Embryonic facial prominence (tissue), 1 donor: ENCODE results near the gene EXOC3L4.
A peak's percentile ranks its signal among the peaks of the same experiment; 100 is the strongest.

Source experiments
- DNase-seq: peaks from one replicate; pipeline ENCODE4 v3.0.0-alpha.2; 2016; ENCODE audit errors: extremely low spot score

The EXOC3L4 gene

GRCh38 chr14:103070971-103071542 lies 23.5 kb upstream of the EXOC3L4 start:
- no peak for DNase-seq

GRCh38 chr14:103071544-103072251 lies 22.8 kb upstream of the EXOC3L4 start:
- DNase-seq: no peak

GRCh38 chr14:103072595-103073366 lies 21.7 kb upstream of the EXOC3L4 start:
- no peak for DNase-seq

GRCh38 chr14:103073367-103073875 lies 21.1 kb upstream of the EXOC3L4 start:
- DNase-seq: no peak

GRCh38 chr14:103073876-103074728 lies 20.4 kb upstream of the EXOC3L4 start:
- no peak for DNase-seq

- no peak for DNase-seq
These were observed 19.7 kb upstream of the EXOC3L4 start for GRCh38 chr14:103074729-103075367.

GRCh38 chr14:103078420-103078749 lies 16.1 kb upstream of the EXOC3L4 start:
- peak; percentile 58 for DNase-seq

GRCh38 chr14:103078860-103079587 lies 15.5 kb upstream of the EXOC3L4 start:
- no peak for DNase-seq

GRCh38 chr14:103081951-103082350 lies 12.6 kb upstream of the EXOC3L4 start:
- no peak for DNase-seq

GRCh38 chr14:103084021-103084919 lies 10.3 kb upstream of the EXOC3L4 start, which contains the start of gene LBHD2:
Gene LBHD2 (plus strand): TSS chr14:103084210. CDS start chr14:103086013, 1,803 bp downstream.
- DNase-seq: no peak

GRCh38 chr14:103085106-103086091 lies 9.1 kb upstream of the EXOC3L4 start:
- DNase-seq: no peak

GRCh38 chr14:103086771-103087342 lies 7.7 kb upstream of the EXOC3L4 start:
- no peak for DNase-seq

GRCh38 chr14:103087343-103087835 lies 7.1 kb upstream of the EXOC3L4 start:
- DNase-seq: no peak

GRCh38 chr14:103088921-103089320 lies 5.6 kb upstream of the EXOC3L4 start:
- DNase-seq: no peak

- no peak for DNase-seq
These were observed 4.9 kb upstream of the EXOC3L4 start for GRCh38 chr14:103089386-103090335.

- no peak for DNase-seq
These were observed 4.0 kb upstream of the EXOC3L4 start for GRCh38 chr14:103090481-103091020.
